Cardiac muscle cell (in vitro differentiated cells and primary cell): ENCODE data around the gene NPFFR2. TPM values are rescaled to one million over a fixed set of nuclear protein-coding genes. Genes with fewer than 3 reads are reported as not detected.

ENCODE experiments used
- DNase-seq, 2 donors: peaks; one replicate each; pipeline versions ENCODE4 v3.0.0 to v3.0.0-alpha.2; 2010 to 2017; ENCODE audit warnings: low read depth in 1 of 2, low spot score in 1 of 2
- H3K27ac ChIP-seq: fragments of 200-600 bp; sonication (generic); 2 replicates; pipeline ENCODE4 v1.5.1; 2016
- H3K27me3 ChIP-seq: fragments of 200-600 bp; sonication (generic); 2 replicates; pipeline ENCODE4 v1.6.0; 2016; ENCODE audit warnings: control low read depth
- H3K36me3 ChIP-seq: fragments of 200-600 bp; sonication (generic); 2 replicates; pipeline ENCODE4 v1.5.1; 2016; ENCODE audit warnings: control low read depth
- H3K4me1 ChIP-seq: fragments of 200-600 bp; sonication (generic); 2 replicates; pipeline ENCODE4 v1.8.1; 2017; ENCODE audit warnings: low read depth, mild to moderate bottlenecking, mixed run types
- H3K4me3 ChIP-seq: fragments of 200-600 bp; sonication (generic); 2 replicates; pipeline ENCODE4 v1.5.1; 2016; ENCODE audit warnings: mild to moderate bottlenecking
- H3K9me3 ChIP-seq: fragments of 200-600 bp; sonication (generic); 2 replicates; pipeline ENCODE4 v1.5.1; 2017; ENCODE audit warnings: low read depth, mild to moderate bottlenecking, control low read depth
- polyA plus RNA-seq: library from polyadenylated mRNA; unstranded; fragments of >200 nt; fragmentation: Nextera tagmentation; extraction: Ambion mirVana; gene quantifications from 2 replicates; pipeline ENCODE4 v1.2.1, GENCODE V29; 2016
- total RNA-seq: library from RNA; depleted of rRNA; stranded (reverse); fragments of >200 nt; gene quantifications from 2 replicates; pipeline ENCODE4 v1.2.3, GENCODE V29; 2016
- TF ChIP-seq, protein P1 (sequence below): IDR thresholded peaks from 2 replicates; pipeline ENCODE4 v1.5.1; 2012; ENCODE audit warnings: low read depth, mild to moderate bottlenecking, low read length

The NPFFR2 gene
- total and polyA plus RNA-seq, 2 experiments from 2014 or later: 13.5 to 22.2 TPM

DNA sequence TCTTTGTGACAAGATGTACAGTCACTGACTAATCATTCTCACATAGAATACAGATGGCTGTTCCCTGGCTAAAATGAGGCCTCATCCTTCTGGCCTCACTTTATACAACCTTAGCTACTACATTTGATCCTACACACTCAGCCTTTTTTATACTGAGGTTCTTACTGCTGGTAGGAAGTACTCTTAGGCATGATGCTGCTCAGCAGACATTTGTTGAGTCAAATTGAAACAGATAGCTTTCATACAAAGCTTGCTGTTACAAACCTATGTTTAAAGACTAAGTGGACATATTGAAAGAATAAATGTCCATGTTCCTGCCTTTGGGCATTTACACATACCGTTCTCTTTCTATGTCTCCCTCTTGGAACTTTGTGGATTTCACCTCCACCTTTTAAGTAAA lies 154.9 kb downstream of the NPFFR2 start:
- no peaks in the 10 kb centered on the region for H3K4me1 ChIP-seq
- H3K27ac ChIP-seq: no peak overlapping the region
- TF ChIP-seq, protein P1, sequence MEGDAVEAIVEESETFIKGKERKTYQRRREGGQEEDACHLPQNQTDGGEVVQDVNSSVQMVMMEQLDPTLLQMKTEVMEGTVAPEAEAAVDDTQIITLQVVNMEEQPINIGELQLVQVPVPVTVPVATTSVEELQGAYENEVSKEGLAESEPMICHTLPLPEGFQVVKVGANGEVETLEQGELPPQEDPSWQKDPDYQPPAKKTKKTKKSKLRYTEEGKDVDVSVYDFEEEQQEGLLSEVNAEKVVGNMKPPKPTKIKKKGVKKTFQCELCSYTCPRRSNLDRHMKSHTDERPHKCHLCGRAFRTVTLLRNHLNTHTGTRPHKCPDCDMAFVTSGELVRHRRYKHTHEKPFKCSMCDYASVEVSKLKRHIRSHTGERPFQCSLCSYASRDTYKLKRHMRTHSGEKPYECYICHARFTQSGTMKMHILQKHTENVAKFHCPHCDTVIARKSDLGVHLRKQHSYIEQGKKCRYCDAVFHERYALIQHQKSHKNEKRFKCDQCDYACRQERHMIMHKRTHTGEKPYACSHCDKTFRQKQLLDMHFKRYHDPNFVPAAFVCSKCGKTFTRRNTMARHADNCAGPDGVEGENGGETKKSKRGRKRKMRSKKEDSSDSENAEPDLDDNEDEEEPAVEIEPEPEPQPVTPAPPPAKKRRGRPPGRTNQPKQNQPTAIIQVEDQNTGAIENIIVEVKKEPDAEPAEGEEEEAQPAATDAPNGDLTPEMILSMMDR: no peak
- H3K36me3 ChIP-seq: no peaks in the 10 kb centered on the region
- no peak overlapping the region for H3K4me3 ChIP-seq
- H3K27me3 ChIP-seq: no peaks in the 10 kb centered on the region
- no peaks in the 10 kb centered on the region for H3K9me3 ChIP-seq
- no peak for DNase-seq

DNA sequence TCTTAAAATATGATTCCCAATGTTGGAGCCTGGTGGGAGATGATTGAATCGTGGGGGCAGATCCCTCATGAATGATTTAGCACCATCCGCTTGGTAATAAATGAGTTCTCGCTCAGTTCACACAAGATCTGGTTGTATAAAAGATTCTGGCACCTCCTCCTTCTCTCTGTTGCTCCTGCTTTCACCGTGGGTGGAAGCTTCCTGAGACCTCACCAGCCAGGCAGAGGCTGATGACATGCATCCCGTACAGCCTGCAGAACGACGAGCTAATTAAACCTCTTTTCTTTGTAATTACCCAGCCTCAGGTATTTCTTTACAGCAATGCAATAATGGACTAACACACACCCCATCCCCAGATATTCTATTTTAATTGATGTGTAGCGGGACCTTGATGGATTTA lies 162.2 kb downstream of the NPFFR2 start:
- H3K4me1 ChIP-seq: peaks cover 5% of the 10 kb centered on the region
- H3K27me3 ChIP-seq: no peaks in the 10 kb centered on the region
- H3K9me3 ChIP-seq: no peaks in the 10 kb centered on the region
- no peaks in the 10 kb centered on the region for H3K36me3 ChIP-seq
- DNase-seq: no peak
- no peak overlapping the region for H3K4me3 ChIP-seq
- TF ChIP-seq, protein P1: no peak
- no peak overlapping the region for H3K27ac ChIP-seq

GRCh38 chr4:72194453-72194852 lies 162.7 kb downstream of the NPFFR2 start:
- H3K4me3 ChIP-seq: no peak overlapping the region
- no peaks in the 10 kb centered on the region for H3K27me3 ChIP-seq
- no peak overlapping the region for H3K27ac ChIP-seq
- H3K9me3 ChIP-seq: no peaks in the 10 kb centered on the region
- no peaks in the 10 kb centered on the region for H3K36me3 ChIP-seq
- peaks cover 5% of the 10 kb centered on the region for H3K4me1 ChIP-seq
- DNase-seq: no peak
- TF ChIP-seq, protein P1: no peak

Other genes with a start within 250 kb of the NPFFR2 start
- 0.21 and 0.49 TPM in 2 replicates for gene GC, start 247.9 kb upstream of the NPFFR2 start, total RNA-seq
- 0.29 and 0.35 TPM in 2 replicates for gene GC, start 247.9 kb upstream of the NPFFR2 start, polyA plus RNA-seq